GM20431 (cell line): Measurements from ENCODE around the gene BRK1.
"Not testable (repeated sequence)": the region's sequence is repeated elsewhere in the genome, so short reads cannot be mapped to it uniquely, and the experiment has no call there.

Experiments used
- in situ Hi-C: fragments of 300-500 bp; cut with MseI, MboI; formaldehyde crosslinking; loops from one replicate; pipeline ENCODE4 v1.15.0; 2020; ENCODE audit warnings: low sequenced_read_pairs; ENCODE audit not compliant: unreplicated experiment

The BRK1 gene

GRCh38 chr3:10175334-10175733 is 59.9 kb downstream of the BRK1 start:
- in situ Hi-C loops, result not testable (repeated sequence)

GRCh38 chr3:10176150-10176549 is 60.7 kb downstream of the BRK1 start:
- in situ Hi-C loops, result not testable (repeated sequence)
